Tibial nerve (tissue), 4 donors: ENCODE data around the gene SPTBN4.

Experiments
- EP300 ChIP-seq, 2 donors: sonication (generic); formaldehyde crosslinking; IDR thresholded peaks; one replicate each; pipeline ENCODE4 v1.6.1; 2017; ENCODE audit warnings: antibody characterized with exemption in 2 of 2, mild to moderate bottlenecking in 1 of 2
- POLR2A ChIP-seq, 2 donors: fragments of 450-650 bp; IDR thresholded peaks; one replicate each; pipeline ENCODE4 v1.6.1; 2017; ENCODE audit warnings: antibody characterized with exemption in 2 of 2, mild to moderate bottlenecking in 2 of 2, moderate library complexity in 2 of 2
- TF ChIP-seq, protein P1 (sequence below), 5 experiments: fragments of 200-600 bp in 3 of 5; fragments of 450-650 bp in 2 of 5; sonication (generic) in 3 of 5; IDR thresholded peaks; one replicate each; pipeline ENCODE4 v1.5.1; 2016 to 2019; ENCODE audit warnings: antibody characterized with exemption in 5 of 5, mild to moderate bottlenecking in 3 of 5, moderate library complexity in 2 of 5

GRCh38 chr19:40555978-40556689 is 89.3 kb downstream of the SPTBN4 start:
- TF ChIP-seq, protein P1, sequence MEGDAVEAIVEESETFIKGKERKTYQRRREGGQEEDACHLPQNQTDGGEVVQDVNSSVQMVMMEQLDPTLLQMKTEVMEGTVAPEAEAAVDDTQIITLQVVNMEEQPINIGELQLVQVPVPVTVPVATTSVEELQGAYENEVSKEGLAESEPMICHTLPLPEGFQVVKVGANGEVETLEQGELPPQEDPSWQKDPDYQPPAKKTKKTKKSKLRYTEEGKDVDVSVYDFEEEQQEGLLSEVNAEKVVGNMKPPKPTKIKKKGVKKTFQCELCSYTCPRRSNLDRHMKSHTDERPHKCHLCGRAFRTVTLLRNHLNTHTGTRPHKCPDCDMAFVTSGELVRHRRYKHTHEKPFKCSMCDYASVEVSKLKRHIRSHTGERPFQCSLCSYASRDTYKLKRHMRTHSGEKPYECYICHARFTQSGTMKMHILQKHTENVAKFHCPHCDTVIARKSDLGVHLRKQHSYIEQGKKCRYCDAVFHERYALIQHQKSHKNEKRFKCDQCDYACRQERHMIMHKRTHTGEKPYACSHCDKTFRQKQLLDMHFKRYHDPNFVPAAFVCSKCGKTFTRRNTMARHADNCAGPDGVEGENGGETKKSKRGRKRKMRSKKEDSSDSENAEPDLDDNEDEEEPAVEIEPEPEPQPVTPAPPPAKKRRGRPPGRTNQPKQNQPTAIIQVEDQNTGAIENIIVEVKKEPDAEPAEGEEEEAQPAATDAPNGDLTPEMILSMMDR (IDR thresholded peaks at IDR 0.05): no peak
- TF ChIP-seq POLR2A (IDR thresholded peaks at IDR 0.05) (no peak), EP300 (IDR thresholded peaks at IDR 0.05) (no peak)
